Sigmoid colon (tissue), 4 donors: ENCODE measurements around the gene FSTL3.

Experiments
- CTCF ChIP-seq, 4 experiments: fragments of 450-650 bp in 3 of 4; fragments of 200-600 bp in 1 of 4; IDR thresholded peaks; one replicate each; pipeline ENCODE4 v1.5.1; 2016 to 2019; ENCODE audit warnings: antibody characterized with exemption in 4 of 4, mild to moderate bottlenecking in 3 of 4, moderate library complexity in 2 of 4
- EP300 ChIP-seq, 4 donors: sonication (generic); formaldehyde crosslinking; IDR thresholded peaks; one replicate each; pipeline ENCODE4 v1.6.1; 2017; ENCODE audit warnings: antibody characterized with exemption in 4 of 4
- POLR2A ChIP-seq, 2 donors: fragments of 450-650 bp; IDR thresholded peaks; one replicate each; pipeline ENCODE4 v1.6.1; 2016; ENCODE audit warnings: antibody characterized with exemption in 2 of 2, mild to moderate bottlenecking in 2 of 2, moderate library complexity in 2 of 2

GRCh38 chr19:731000-731399 is 54.8 kb downstream of the FSTL3 start:
- TF ChIP-seq CTCF (IDR thresholded peaks at IDR 0.05) (no peak), EP300 (IDR thresholded peaks at IDR 0.05) (no peak), POLR2A (IDR thresholded peaks at IDR 0.05) (no peak)
